22Rv1 (cell line): ENCODE measurements around the gene GSG1L.

Experiments used
- CTCF ChIP-seq: fragments of 450-650 bp; IDR thresholded peaks from 2 replicates; pipeline ENCODE4 v1.5.1; 2017; ENCODE audit warnings: mild to moderate bottlenecking
- ZFX ChIP-seq: fragments of 450-650 bp; IDR thresholded peaks from 2 replicates; pipeline ENCODE4 v1.6.1; 2017; ENCODE audit warnings: antibody characterized with exemption, borderline replicate concordance

DNA sequence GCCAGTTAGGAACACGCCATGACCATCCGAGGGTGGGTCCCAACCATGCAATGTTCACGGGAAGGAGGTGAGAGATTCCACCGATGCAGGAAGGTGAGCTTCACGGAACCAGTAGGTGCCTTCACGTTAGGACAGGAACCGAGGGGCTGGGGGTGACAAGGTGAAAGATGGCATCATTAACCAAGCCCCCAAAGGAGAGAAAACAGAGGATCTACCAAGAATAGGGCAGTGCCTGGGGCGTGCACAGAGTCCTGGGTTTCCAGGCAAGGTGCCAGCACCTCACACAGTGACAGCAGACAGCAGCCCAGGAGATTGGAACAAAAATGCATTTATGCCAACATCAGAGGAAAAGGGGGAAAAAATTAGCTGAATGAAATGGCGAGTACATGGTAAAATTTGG lies 137.9 kb downstream of the GSG1L start:
- TF ChIP-seq CTCF (no peak), ZFX (no peak)
